Fibroblast of villous mesenchyme (primary cell): ENCODE results near the gene UVRAG. TPM values are rescaled to one million over a fixed set of nuclear protein-coding genes. Genes with fewer than 3 reads are reported as not detected.

Experiments
- DNase-seq: peaks from one replicate; pipeline ENCODE4 v3.0.0-alpha.2; 2010; ENCODE audit warnings: low read depth
- H3K4me3 ChIP-seq: 2 replicates; pipeline ENCODE4 v1.5.1; 2011; ENCODE audit warnings: low read depth, mild to moderate bottlenecking, low read length
- CTCF ChIP-seq: IDR thresholded peaks from 2 replicates; pipeline ENCODE4 v1.5.1; 2012; ENCODE audit warnings: low read depth, mild to moderate bottlenecking, low read length; ENCODE audit not compliant: insufficient read depth
- total RNA-seq: library from RNA; depleted of rRNA; stranded (reverse); fragments of >200 nt; gene quantifications from 2 replicates; pipeline ENCODE4 v1.2.3, GENCODE V29; 2012

Gene UVRAG
- total RNA-seq, 1 donor = 37.1 TPM

GRCh38 chr11:76026281-76026680 is 211.3 kb downstream of the UVRAG start:
- no peak for TF ChIP-seq CTCF
- DNase-seq = no peak
- H3K4me3 ChIP-seq = no peak overlapping the region

DNA sequence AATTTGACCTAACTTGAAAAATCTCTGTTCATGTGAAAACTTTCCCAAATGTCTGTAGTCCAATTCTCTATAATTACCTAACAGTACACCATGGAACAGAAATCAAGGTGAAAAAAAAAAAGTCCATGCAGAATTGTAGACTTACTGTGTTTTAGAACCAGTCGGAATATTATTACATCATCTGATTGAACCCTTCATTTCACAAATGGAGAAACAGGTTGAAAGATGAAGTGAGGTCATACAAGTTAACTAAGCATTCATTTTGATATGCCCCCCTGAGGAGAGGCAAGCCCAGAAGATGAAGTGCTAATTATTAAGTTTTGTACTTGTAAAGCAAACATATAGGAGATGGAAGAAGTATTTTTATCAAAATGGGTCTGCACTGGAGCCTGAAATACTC is 211.9 kb downstream of the UVRAG start:
- DNase-seq = no peak
- no peak for TF ChIP-seq CTCF

GRCh38 chr11:76030286-76030685 is 215.3 kb downstream of the UVRAG start:
- no peak for TF ChIP-seq CTCF
- H3K4me3 ChIP-seq = no peak overlapping the region
- DNase-seq = no peak

More for the DNA sequence above, 211.9 kb downstream of the UVRAG start:
- no peak overlapping the region for H3K4me3 ChIP-seq

DNA sequence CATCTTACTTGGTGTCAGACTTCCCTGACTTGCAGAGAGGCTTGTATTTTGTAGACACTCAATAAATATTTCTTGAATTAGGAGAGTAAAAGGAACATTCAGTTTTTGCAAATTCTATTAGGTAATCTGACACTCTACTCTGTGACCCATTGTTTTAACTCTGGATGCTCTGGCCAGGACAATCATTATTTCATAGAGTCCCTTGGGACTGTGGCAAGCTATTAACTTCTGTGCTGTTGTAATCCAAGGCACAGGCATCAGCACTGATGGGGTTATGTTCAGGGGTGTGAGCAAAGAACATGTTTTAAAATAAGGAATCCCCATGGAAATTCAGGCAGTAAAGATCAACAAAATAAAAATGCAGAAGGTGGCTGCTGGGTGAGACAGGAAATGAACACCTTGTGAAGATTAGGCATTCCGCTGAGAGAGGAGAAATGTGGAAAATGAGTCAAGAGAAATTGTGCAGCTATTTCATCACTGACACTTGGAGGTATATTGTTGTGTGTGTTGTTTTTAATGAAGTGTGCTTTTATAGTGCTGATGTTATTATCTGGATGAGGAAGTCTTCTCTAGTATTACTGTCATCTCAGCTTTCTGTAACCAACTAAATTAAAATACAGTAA is 216.1 kb downstream of the UVRAG start:
- H3K4me3 ChIP-seq = no peak overlapping the region
- no peak for TF ChIP-seq CTCF
- peak; percentile 22 for DNase-seq

- TF ChIP-seq CTCF = no peak
- no peak for DNase-seq
- no peak overlapping the region for H3K4me3 ChIP-seq
These were observed 218.7 kb downstream of the UVRAG start for GRCh38 chr11:76033699-76034098.

DNA sequence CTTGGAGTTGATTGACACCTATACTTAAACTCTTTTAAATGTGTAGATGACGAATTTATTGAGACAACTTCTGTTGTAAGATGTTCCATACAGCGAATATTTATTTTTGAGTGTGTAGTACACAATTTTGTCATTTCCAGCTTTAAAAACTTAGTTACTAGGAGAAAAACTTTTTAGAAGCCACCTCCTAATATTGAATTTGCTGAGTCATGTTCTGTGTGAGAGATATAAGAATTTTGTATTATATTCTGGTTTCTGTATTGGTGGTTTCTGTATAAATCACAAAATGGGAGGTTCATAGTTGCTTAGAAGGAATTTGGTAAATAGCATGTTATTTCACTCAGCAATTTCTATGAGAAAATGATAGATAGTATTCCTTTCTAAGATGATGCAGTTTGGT is 220.0 kb downstream of the UVRAG start:
- no peak for DNase-seq
- H3K4me3 ChIP-seq = no peak overlapping the region
- no peak for TF ChIP-seq CTCF

DNA sequence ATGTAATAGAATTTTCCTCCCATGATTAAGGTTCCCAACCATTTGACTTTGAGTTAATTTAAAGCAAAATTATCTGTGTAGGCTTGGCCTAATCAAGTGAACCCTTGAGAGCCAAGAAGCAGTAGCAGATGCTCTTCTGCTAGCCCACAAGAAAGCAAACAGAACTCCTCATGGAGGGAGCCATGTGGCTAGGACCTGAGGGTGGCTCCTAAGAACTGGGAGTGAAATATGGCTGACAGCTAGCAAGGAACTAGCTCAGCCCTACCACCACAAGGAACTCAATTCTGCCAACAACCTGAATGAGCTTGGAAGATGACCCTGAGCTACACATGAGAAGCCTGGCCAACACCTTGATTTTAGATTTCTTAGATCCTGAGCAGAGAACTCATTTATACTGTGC is 223.6 kb downstream of the UVRAG start:
- DNase-seq = no peak
- H3K4me3 ChIP-seq = no peak overlapping the region
- TF ChIP-seq CTCF = no peak
